IPS DF 6.9 (cell line): ENCODE data around the gene LRRC36.
"Not testable (repeated sequence)": the region's sequence is repeated elsewhere in the genome, so short reads cannot be mapped to it uniquely, and the experiment has no call there.

Source experiments
- DNase-seq: peaks from one replicate; pipeline ENCODE4 v3.0.0-alpha.2; 2013; ENCODE audit warnings: low read depth, low spot score
- H3K27ac ChIP-seq: one replicate; pipeline ENCODE4 v1.5.1; 2013; ENCODE audit warnings: low read length, control low read depth
- H3K27me3 ChIP-seq: 2 replicates; pipeline ENCODE4 v1.6.1; 2013; ENCODE audit warnings: mild to moderate bottlenecking, low read length; ENCODE audit not compliant: control insufficient read depth, insufficient read depth
- H3K36me3 ChIP-seq: 2 replicates; pipeline ENCODE4 v1.6.1; 2013; ENCODE audit warnings: low read length; ENCODE audit not compliant: control insufficient read depth, insufficient read depth
- H3K4me1 ChIP-seq: 2 replicates; pipeline ENCODE4 v1.6.1; 2013; ENCODE audit warnings: low read length; ENCODE audit not compliant: control insufficient read depth, insufficient read depth
- H3K4me3 ChIP-seq: 2 replicates; pipeline ENCODE4 v1.5.1; 2013; ENCODE audit warnings: mild to moderate bottlenecking, low read length
- H3K9me3 ChIP-seq: 2 replicates; pipeline ENCODE4 v1.6.1; 2013; ENCODE audit warnings: low read length, inconsistent platforms; ENCODE audit not compliant: control insufficient read depth, insufficient read depth
- WGBS: extraction: QIAGEN DNeasy Blood & Tissue Kit; methylation state at CpG from one replicate; pipeline ENCODE4 v1.1.7; 2013; ENCODE audit warnings: mixed read lengths, missing lambda C conversion rate; ENCODE audit not compliant: insufficient read length, insufficient coverage; 5-methylcytosine and 5-hydroxymethylcytosine counted together

LRRC36 gene

DNA sequence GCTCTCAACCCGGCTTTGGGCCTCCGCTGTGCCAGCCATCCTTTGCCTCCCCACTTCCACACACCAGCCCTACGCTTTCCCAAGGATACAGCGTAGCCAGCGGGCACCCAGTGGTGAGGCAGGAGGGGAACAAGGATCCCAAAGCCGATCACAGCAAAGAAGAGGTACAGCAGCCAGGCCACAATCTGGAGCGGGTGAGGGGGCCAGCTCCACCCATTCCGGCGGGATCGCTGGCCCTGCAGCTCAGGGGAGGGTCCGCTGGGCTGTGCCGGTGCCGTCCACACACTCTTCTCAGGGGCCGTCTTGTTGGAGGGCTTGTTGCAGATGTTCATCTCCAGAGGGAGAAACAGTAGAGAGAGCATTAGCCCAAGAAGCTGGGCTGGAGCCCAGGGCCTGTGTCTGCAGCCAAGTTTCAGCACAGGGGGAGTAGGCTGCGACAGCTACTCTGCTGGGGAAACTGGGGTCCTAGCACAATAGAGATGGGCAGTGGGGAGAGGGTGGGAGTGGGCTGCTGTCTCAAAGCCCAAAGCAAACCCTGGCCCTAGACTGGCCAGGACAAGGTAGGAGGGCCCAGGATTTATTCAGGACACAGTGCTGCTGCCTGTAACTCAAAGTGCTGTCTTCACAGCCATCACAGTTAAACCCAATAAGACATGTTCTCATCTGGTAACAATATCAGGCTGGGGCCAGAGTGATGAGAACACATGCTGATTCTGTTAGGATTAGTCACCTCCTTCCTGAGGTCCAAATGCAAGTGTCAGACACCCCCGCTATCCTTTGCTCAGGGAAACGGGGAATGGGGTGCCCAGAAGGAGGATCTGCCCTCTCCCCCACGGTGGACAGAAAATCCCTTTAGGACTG lies 79.7 kb downstream of the LRRC36 start:
- whole genome bisulfite sequencing: no CpG with 5 or more reads among the region's 18 CpGs
- no peak overlapping the region for H3K27ac ChIP-seq

DNA sequence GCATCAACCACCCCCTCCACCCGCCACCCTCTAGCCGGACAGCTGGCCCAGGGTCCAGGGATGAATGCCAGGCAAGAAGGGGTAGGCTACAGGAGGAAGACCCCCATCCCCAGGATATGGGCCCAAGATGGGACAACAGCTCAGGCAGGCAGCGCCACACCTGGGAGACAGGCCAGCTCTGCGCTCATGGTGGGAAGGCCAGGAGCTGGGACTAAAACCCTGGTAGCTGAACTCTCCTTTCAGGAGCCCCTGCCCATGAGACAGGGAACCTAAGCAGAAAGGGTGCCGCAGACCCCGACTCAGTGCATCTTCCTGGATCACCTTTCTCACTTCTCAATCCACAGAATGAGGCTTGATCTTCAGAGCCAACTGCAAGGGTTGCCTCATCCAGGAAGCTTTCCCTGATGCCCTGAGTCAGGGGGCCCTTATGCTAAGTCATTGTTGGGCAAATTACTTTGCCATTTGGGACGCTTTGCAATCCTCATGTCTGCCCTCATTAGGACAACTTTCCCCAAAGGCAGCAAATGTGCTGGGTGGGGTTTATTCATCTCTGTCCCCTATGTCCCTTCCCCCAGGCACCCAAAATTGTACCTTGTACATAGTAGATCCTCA lies 80.7 kb downstream of the LRRC36 start:
- DNase-seq: no peak
- H3K27ac ChIP-seq: no peak overlapping the region
- WGBS: no CpG with 5 or more reads among the region's 7 CpGs
- peaks cover 7% of the 10 kb centered on the region; the same call in 1 of the 2 replicates for H3K4me1 ChIP-seq
- H3K27me3 ChIP-seq: no peaks in the 10 kb centered on the region
- H3K36me3 ChIP-seq: no peaks in the 10 kb centered on the region
- no peaks in the 10 kb centered on the region for H3K9me3 ChIP-seq
- H3K4me3 ChIP-seq: no peak overlapping the region

More for the DNA sequence above, 79.7 kb downstream of the LRRC36 start:
- no peaks in the 10 kb centered on the region for H3K36me3 ChIP-seq
- DNase-seq: no peak
- peaks cover 7% of the 10 kb centered on the region; the same call in 1 of the 2 replicates for H3K4me1 ChIP-seq
- H3K4me3 ChIP-seq: no peak overlapping the region
- H3K9me3 ChIP-seq: no peaks in the 10 kb centered on the region
- no peaks in the 10 kb centered on the region for H3K27me3 ChIP-seq

DNA sequence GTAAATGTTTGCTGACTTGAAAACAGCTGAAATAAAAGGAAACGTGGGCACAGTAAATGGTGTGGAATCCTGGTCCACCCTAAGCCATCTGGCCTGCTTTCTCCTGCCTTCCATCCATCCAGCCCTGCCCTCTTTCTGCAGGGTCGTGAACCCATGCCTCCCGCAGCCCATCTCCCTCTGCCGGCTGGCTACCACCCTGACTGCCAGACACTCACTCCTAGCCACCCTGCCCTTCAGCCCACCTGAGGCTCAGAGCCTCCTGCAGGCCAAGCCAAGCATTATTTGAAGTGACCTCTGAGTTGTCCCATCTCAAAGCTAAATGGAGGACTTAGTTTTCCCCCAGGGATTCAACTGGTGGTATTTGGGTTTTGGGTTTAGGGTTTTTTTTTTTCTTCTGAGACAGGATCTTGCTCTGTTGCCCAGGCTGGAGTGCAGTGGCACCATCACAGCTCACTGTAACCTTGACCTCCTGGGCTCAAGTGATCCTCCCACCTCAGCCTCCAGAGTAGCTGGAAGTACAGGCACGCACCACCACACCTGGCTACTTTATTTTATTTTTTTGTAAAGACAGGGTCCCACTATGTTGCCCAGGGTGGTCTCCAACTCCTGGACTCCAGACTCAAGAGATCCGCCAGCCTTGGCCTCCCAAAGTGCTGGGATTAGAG lies 81.3 kb downstream of the LRRC36 start:
- Histone ChIP-seq H3K27me3 (no peaks in the 10 kb centered on the region), H3K9me3 (no peaks in the 10 kb centered on the region), H3K4me3 (no peak overlapping the region), H3K4me1 (peaks cover 7% of the 10 kb centered on the region; the same call in 1 of the 2 replicates), H3K27ac (no peak overlapping the region), H3K36me3 (no peaks in the 10 kb centered on the region)
- WGBS: no CpG with 5 or more reads among the region's 6 CpGs
- no peak for DNase-seq

DNA sequence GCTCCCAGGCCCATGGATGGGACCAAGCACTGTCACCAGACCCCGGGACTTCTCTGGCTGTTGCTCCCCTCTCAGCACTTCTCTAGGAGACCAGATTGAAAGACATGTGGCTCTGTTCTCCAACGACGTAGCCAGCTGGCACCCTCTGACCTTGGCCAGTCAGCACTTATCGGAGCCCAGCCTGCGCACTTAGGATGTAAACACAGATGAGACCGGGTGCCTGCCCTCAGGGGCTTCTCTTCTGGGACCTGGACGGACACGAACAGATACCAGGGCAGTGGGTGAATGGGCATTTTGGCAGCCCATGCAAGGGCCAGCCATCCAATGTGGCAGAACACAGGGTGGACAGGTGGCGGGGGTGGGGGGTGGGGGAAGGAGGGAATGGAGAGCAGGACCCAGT lies 83.0 kb downstream of the LRRC36 start:
- no CpG with 5 or more reads among the region's 9 CpGs for WGBS

DNA sequence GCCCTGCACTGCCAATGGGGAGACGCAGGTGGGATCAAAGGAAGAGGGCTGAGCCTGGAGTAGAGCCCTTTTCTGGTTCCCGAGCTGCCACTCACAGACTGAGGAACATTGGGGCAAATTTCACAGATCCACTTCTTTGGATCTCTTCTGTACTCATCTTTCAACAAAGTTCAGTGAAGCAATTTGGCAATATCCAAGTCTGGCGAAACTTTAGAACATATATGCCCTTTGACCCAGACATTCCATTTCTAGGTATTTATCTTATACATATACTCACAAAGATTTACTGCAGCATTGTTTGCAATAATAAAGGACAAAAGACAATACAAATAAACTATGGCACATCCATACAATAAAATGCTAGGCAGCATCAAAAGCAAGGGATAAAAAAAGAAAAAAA lies 84.7 kb downstream of the LRRC36 start:
- H3K4me1 ChIP-seq: peaks cover 3% of the 10 kb centered on the region; the same call in 1 of the 2 replicates
- no peak overlapping the region for H3K27ac ChIP-seq
- H3K36me3 ChIP-seq: no peaks in the 10 kb centered on the region
- WGBS: no CpG with 5 or more reads among the region's 3 CpGs
- no peak for DNase-seq
- H3K9me3 ChIP-seq: no peaks in the 10 kb centered on the region
- no peak overlapping the region for H3K4me3 ChIP-seq
- H3K27me3 ChIP-seq: no peaks in the 10 kb centered on the region

More for the DNA sequence above, 83.0 kb downstream of the LRRC36 start:
- no peak overlapping the region for H3K27ac ChIP-seq
- H3K4me1 ChIP-seq: peaks cover 5% of the 10 kb centered on the region; the same call in 1 of the 2 replicates
- no peaks in the 10 kb centered on the region for H3K36me3 ChIP-seq
- DNase-seq: no peak
- H3K9me3 ChIP-seq: no peaks in the 10 kb centered on the region
- H3K4me3 ChIP-seq: no peak overlapping the region
- H3K27me3 ChIP-seq: no peaks in the 10 kb centered on the region

DNA sequence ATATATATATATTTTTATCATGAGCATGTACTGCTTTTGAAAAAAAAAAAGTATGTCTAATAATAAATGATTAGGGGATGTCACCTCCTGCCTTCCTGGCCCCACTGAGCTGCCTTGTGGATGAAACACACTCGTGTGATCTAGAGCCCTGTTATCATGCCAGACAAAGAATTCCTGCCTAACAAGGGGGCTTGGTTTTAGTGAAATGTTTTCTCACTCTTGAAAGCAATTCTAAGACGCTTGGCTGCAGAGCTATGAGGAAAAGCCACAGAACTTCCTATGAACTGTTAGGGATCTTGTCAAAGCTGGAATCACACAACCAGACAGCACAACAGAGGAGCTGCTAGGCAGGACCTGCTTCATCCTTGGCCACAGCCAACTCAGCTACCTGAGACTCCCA lies 85.7 kb downstream of the LRRC36 start:
- no peaks in the 10 kb centered on the region for H3K9me3 ChIP-seq
- no peak for DNase-seq
- H3K36me3 ChIP-seq: no peaks in the 10 kb centered on the region
- peaks cover 3% of the 10 kb centered on the region; the same call in 1 of the 2 replicates for H3K4me1 ChIP-seq
- H3K4me3 ChIP-seq: no peak overlapping the region
- WGBS: no CpG with 5 or more reads among the region's 2 CpGs
- no peaks in the 10 kb centered on the region for H3K27me3 ChIP-seq
- H3K27ac ChIP-seq: no peak overlapping the region

DNA sequence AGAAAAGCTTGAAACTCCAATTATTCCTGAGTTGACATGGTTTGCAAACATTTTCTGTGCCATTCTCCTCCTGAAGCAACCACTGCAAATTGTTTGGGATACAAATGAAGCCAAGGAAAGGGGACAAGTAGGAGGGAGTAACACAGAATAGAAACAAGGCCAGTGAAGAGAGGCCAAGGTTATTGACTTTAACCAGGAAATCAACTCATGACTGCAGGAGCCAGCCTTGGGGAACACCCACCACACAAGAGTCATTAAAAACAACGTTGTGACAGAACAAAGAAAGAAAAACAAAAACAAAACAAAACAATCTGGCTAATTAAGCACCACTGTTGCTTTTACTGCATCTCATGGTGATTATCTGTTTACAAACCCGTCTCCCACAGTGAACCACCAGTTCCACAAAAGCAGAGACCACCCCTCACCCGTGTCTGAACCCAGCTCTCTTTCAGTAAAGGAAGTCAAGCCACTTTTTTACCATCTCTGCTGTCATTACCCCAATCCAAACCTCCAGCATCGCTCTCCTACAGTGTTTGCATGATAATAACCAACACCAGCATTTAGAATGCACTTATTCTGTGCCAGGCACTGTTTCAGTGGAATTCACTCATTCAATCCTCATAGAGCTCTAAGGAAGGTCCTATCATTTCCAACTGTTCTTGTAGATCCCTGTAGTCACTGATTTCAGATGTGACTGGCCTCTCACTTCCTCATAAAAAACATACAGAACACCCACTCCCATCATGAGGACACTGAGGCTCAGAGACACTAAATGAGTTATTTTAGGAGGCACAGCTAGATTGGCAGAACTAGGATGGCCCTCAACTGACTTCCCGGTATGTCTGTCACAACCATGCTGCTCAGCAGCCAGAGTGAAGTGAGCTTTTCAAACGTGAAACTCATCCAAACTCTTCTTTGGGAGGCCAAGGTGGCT lies 87.6 kb downstream of the LRRC36 start:
- Histone ChIP-seq H3K4me1 (peaks cover 2% of the 10 kb centered on the region; the same call in 1 of the 2 replicates), H3K9me3 (no peaks in the 10 kb centered on the region), H3K27me3 (no peaks in the 10 kb centered on the region), H3K36me3 (no peaks in the 10 kb centered on the region), H3K27ac (no peak overlapping the region), H3K4me3 (no peak overlapping the region)
- no CpG with 5 or more reads among the region's 6 CpGs for WGBS
- no peak for DNase-seq

DNA sequence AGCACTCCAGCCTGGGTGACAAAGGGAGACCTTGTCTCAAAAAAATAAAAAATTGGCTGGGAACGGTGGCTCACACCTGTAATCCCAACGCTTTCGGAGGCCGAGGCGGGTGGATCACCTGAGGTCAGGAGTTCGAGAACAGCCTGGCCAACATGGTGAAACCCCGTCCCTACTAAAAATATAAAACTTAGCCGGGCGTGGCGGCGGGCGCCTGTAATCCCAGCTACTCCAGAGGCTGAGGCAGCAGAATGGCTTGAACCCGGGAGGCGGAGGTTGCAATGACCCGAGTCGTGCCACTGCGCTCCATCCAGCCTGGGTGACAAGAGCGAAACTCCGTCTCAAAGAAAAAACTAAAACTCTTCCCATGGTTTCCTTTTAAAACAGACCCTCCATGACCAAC lies 88.8 kb downstream of the LRRC36 start:
- H3K4me3 ChIP-seq: not testable (repeated sequence)

DNA sequence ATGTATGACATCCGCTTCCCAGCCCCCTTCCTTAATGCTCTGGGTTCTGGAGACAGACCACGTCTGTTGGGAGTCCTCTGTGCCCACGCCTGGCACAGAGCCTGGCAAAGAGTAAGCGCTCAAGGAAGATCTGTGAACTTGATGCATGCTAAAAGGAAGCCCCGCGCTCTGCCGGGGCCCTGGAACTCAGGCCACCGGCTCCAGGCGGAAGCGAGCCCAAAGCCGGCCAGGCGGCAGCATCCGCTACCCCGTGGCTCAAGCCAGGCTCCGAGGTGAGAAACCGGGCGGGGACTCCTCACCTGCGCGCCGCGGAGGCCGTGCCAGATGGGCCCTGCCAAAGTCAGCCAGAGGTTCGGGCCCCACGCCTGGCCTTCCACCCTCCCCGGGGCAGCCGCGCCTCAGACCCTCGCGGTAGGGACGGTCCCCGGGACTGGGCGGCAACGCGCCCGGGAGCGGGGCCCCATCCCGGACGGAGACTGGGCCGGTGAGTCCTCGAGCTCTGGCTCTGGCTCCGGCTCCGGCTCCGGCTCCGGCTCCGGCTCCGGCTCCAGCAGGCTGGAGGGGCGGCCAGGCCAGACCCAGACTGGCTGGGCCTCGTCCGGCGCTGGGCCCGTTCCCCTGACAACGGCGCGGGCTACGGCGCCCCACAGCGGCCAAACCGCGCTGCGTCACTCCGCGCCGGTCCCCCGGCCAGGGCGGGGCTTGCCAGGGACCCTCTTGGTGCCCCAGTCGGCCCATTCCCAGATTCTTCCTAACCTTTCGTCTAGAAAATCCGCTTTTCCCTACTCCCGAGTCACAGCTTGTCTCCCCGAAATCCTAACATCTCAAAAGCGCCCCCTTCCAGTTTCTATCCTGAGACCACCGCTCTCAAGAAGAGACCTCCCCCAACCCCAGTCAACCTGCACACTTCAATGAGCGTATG lies 89.5 kb downstream of the LRRC36 start, which contains the start of gene ZDHHC1:
ZDHHC1 (minus strand) TSS at position 606 of the 922 bp plus-strand sequence. CDS start 8,702 bp downstream, outside the sequence.
- H3K27me3 ChIP-seq: no peaks in the 10 kb centered on the region
- no CpG with 5 or more reads among the region's 73 CpGs for WGBS
- H3K36me3 ChIP-seq: no peaks in the 10 kb centered on the region
- H3K9me3 ChIP-seq: no peaks in the 10 kb centered on the region
- no peak for DNase-seq
- peak within 1 kb of the TSS; percentile 87 for H3K4me3 ChIP-seq
- no peak within 1 kb of the TSS for H3K27ac ChIP-seq
- H3K4me1 ChIP-seq: peaks cover 2% of the 10 kb centered on the region; the same call in 1 of the 2 replicates

More for the DNA sequence above, 88.8 kb downstream of the LRRC36 start:
- not testable (repeated sequence) for H3K27me3 ChIP-seq, H3K27ac ChIP-seq, H3K4me1 ChIP-seq, DNase-seq, H3K36me3 ChIP-seq, H3K9me3 ChIP-seq
- WGBS: no CpG with 5 or more reads among the region's 19 CpGs
